Dedifferentiated amniotic fluid mesenchymal stem cell (primary cell): ENCODE measurements around the gene PCCA.
"Not testable (repeated sequence)": the region's sequence is repeated elsewhere in the genome, so short reads cannot be mapped to it uniquely, and the experiment has no call there.

ENCODE experiments used
- DNase-seq: peaks from one replicate; pipeline ENCODE4 v3.0.0-alpha.2; 2016; ENCODE audit errors: extremely low spot score

The PCCA gene

GRCh38 chr13:100088644-100089464 is at the start of gene PCCA:
TSS of gene PCCA (plus strand) at chr13:100089093. CDS start at chr13:100089121, 28 bp downstream.
- DNase-seq: peak; percentile 89

- DNase-seq: no peak
These were observed 49.2 kb upstream of the PCCA start for GRCh38 chr13:100039740-100040139.

- DNase-seq: no peak
These were observed 48.7 kb upstream of the PCCA start for GRCh38 chr13:100040196-100040595.

GRCh38 chr13:100044936-100045335 is 44.0 kb upstream of the PCCA start:
- no peak for DNase-seq

- DNase-seq: no peak
These were observed 43.5 kb upstream of the PCCA start for GRCh38 chr13:100045355-100045754.

GRCh38 chr13:100051070-100051469 is 37.8 kb upstream of the PCCA start:
- no peak for DNase-seq

- DNase-seq: no peak
These were observed 29.1 kb upstream of the PCCA start for GRCh38 chr13:100059827-100060226.

GRCh38 chr13:100063333-100063732 is 25.6 kb upstream of the PCCA start:
- DNase-seq: no peak

- DNase-seq: no peak
These were observed 25.0 kb upstream of the PCCA start for GRCh38 chr13:100063906-100064305.

GRCh38 chr13:100068133-100068931 is 20.6 kb upstream of the PCCA start:
- DNase-seq: no peak

- DNase-seq: no peak
These were observed 19.6 kb upstream of the PCCA start for GRCh38 chr13:100069278-100069677.

- DNase-seq: no peak
These were observed 12.9 kb upstream of the PCCA start for GRCh38 chr13:100075700-100076587.

- not testable (repeated sequence) for DNase-seq
These were observed 9.9 kb upstream of the PCCA start for GRCh38 chr13:100079003-100079402.

- DNase-seq: not testable (repeated sequence)
These were observed 5.5 kb upstream of the PCCA start for GRCh38 chr13:100083401-100083800.

- DNase-seq: no peak
These were observed 635 bp upstream of the PCCA start for GRCh38 chr13:100088273-100088643.

GRCh38 chr13:100089465-100090032 is 656 bp downstream of the PCCA start:
- DNase-seq: peak; percentile 27

- no peak for DNase-seq
These were observed 2.0 kb downstream of the PCCA start for GRCh38 chr13:100090861-100091260.

GRCh38 chr13:100091391-100091790 is 2.5 kb downstream of the PCCA start:
- no peak for DNase-seq

- not testable (repeated sequence) for DNase-seq
These were observed 3.4 kb downstream of the PCCA start for GRCh38 chr13:100092273-100092672.

GRCh38 chr13:100095498-100095897 is 6.6 kb downstream of the PCCA start:
- no peak for DNase-seq

- DNase-seq: no peak
These were observed 7.6 kb downstream of the PCCA start for GRCh38 chr13:100096526-100096925.

GRCh38 chr13:100097821-100098220 is 8.9 kb downstream of the PCCA start:
- DNase-seq: no peak
